ENCODE results near the gene CACNG4.

The CACNG4 gene

DNA sequence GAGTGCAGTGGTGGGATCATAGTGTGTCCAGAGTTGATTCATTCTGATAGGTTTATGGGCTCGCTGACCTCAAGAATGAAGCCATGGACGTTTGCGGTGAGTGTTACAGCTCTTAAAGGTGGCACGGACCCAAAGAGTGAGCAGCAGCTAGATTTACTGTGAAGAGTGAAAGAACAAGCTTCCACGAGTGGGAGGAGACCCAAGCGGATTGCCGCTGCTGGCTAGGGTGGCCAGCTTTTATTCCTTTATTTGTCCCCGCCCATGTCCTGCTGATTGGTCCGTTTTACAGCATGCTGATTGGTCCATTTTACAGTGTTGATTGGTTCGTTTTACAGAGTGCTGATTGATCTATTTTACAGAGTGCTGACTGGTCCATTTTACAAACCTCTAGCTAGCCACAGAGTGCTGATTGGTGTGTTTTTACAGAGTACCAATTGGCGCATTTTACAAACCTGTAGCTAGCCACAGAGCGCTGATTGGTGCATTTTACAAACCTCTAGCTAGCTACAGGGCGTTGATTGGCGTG is 17.5 kb downstream of the CACNG4 start:
- H3K9me3 ChIP-seq (ENCODE audit: insufficient read depth, low read length, severe bottlenecking) = no peaks in the 10 kb centered on the region
- H3K36me3 ChIP-seq (ENCODE audit: insufficient read depth, low read length) = no peaks in the 10 kb centered on the region
- no peaks in the 10 kb centered on the region for H4K20me1 ChIP-seq (ENCODE audit: insufficient read depth, low read length)
- H3K27ac ChIP-seq (ENCODE audit: low read length) = no peak overlapping the region
- no peaks in the 10 kb centered on the region for H3K4me1 ChIP-seq (ENCODE audit: insufficient read depth, low read length)
- no peak overlapping the region for H3K4me2 ChIP-seq (ENCODE audit: insufficient read depth, low read length)
- no peak overlapping the region for H3K9ac ChIP-seq (ENCODE audit: low read depth, low read length)
- ATAC-seq (ENCODE audit: insufficient read depth, low read depth) (no peak), DNase-seq (no peak)
- H2AFZ ChIP-seq (ENCODE audit: low read depth, low read length) = no peak overlapping the region
- TF ChIP-seq, protein P1, sequence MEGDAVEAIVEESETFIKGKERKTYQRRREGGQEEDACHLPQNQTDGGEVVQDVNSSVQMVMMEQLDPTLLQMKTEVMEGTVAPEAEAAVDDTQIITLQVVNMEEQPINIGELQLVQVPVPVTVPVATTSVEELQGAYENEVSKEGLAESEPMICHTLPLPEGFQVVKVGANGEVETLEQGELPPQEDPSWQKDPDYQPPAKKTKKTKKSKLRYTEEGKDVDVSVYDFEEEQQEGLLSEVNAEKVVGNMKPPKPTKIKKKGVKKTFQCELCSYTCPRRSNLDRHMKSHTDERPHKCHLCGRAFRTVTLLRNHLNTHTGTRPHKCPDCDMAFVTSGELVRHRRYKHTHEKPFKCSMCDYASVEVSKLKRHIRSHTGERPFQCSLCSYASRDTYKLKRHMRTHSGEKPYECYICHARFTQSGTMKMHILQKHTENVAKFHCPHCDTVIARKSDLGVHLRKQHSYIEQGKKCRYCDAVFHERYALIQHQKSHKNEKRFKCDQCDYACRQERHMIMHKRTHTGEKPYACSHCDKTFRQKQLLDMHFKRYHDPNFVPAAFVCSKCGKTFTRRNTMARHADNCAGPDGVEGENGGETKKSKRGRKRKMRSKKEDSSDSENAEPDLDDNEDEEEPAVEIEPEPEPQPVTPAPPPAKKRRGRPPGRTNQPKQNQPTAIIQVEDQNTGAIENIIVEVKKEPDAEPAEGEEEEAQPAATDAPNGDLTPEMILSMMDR (IDR thresholded peaks at IDR 0.05; ENCODE audit: borderline replicate concordance, extremely low read depth, low read length, poor library complexity, severe bottlenecking) = no peak
- no peak for TF ChIP-seq EZH2 (IDR thresholded peaks at IDR 0.05; ENCODE audit: borderline replicate concordance, low read depth, low read length, severe bottlenecking)
- H3K4me3 ChIP-seq (ENCODE audit: low read depth in 1 of 2, low read length in 2 of 2) = no peak overlapping the region
- no peaks in the 10 kb centered on the region for H3K79me2 ChIP-seq (ENCODE audit: insufficient read depth, low read length)
- H3K27me3 ChIP-seq (ENCODE audit: insufficient read depth, low read length, poor library complexity) = peaks cover 10% of the 10 kb centered on the region

DNA sequence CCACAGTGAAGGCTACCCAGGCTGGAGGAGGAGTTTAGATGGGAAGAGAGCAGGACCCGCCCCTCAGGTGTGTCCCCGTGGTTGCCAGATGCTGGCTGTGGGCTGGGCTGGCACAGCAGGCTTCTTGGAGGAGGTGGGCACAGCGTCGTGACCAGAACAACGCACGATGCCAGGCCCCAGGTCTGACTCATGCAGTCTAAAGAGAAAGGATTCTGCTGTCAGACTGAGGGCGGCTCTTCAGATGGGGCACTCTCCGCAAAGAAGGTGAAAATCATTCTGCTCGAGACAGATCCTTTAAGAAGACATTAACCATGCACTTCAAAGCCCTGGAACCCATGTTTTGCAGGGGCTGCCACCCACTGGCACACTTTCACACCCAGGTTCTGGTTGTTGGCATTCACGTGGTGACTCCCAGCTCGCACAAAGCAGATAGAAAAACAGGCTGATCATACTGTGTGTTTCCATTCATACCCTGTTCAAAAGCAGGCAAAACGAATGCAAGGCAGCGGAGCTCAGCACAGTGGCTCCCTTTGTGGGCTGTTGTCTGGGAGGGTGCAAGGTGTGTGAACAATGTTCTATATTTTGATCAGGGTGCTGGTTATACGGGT is 19.0 kb downstream of the CACNG4 start:
- no peaks in the 10 kb centered on the region for H4K20me1 ChIP-seq (ENCODE audit: insufficient read depth, low read length)
- H3K27me3 ChIP-seq (ENCODE audit: insufficient read depth, low read length, poor library complexity) = peaks cover 8% of the 10 kb centered on the region
- ATAC-seq (ENCODE audit: insufficient read depth, low read depth) (no peak), DNase-seq (no peak)
- no peak overlapping the region for H3K4me2 ChIP-seq (ENCODE audit: insufficient read depth, low read length)
- H2AFZ ChIP-seq (ENCODE audit: low read depth, low read length) = no peak overlapping the region
- H3K4me3 ChIP-seq (ENCODE audit: low read depth in 1 of 2, low read length in 2 of 2) = no peak overlapping the region
- H3K79me2 ChIP-seq (ENCODE audit: insufficient read depth, low read length) = no peaks in the 10 kb centered on the region
- no peak overlapping the region for H3K27ac ChIP-seq (ENCODE audit: low read length)
- H3K9me3 ChIP-seq (ENCODE audit: insufficient read depth, low read length, severe bottlenecking) = no peaks in the 10 kb centered on the region
- H3K9ac ChIP-seq (ENCODE audit: low read depth, low read length) = no peak overlapping the region
- no peaks in the 10 kb centered on the region for H3K36me3 ChIP-seq (ENCODE audit: insufficient read depth, low read length)
- TF ChIP-seq EZH2 (IDR thresholded peaks at IDR 0.05; ENCODE audit: borderline replicate concordance, low read depth, low read length, severe bottlenecking) = no peak
- TF ChIP-seq, protein P1 (IDR thresholded peaks at IDR 0.05; ENCODE audit: borderline replicate concordance, extremely low read depth, low read length, poor library complexity, severe bottlenecking) = no peak
- peaks cover 14% of the 10 kb centered on the region for H3K4me1 ChIP-seq (ENCODE audit: insufficient read depth, low read length)

DNA sequence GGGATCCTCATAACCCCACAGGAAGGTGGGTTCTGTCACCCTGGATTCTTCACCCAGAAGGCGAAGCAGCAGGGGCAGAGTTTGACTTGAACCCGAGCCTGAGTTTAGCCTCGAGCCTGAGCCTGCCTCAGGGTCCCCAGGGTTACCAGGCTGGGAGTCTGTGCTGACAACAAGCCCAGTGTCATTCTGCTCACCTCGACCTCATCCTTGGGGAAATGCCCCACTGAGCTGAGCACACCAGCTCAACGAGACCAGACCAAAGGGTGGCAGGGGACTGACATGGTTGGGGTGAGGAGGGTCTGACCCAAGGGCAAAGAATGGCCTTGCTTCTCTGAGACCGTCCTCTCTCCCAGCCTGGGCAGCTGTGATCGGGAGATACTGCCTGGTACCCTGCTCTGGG is 20.2 kb downstream of the CACNG4 start:
- no peak for ATAC-seq (ENCODE audit: insufficient read depth, low read depth)
- H2AFZ ChIP-seq (ENCODE audit: low read depth, low read length) = no peak overlapping the region
- H3K27ac ChIP-seq (ENCODE audit: low read length) = no peak overlapping the region
- no peak for DNase-seq
- H3K27me3 ChIP-seq (ENCODE audit: insufficient read depth, low read length, poor library complexity) = peaks cover 11% of the 10 kb centered on the region
- no peaks in the 10 kb centered on the region for H3K79me2 ChIP-seq (ENCODE audit: insufficient read depth, low read length)
- no peaks in the 10 kb centered on the region for H3K9me3 ChIP-seq (ENCODE audit: insufficient read depth, low read length, severe bottlenecking)
- H4K20me1 ChIP-seq (ENCODE audit: insufficient read depth, low read length) = no peaks in the 10 kb centered on the region
- no peak overlapping the region for H3K4me3 ChIP-seq (ENCODE audit: low read depth in 1 of 2, low read length in 2 of 2)
- peaks cover 23% of the 10 kb centered on the region for H3K4me1 ChIP-seq (ENCODE audit: insufficient read depth, low read length)
- no peak for TF ChIP-seq EZH2 (IDR thresholded peaks at IDR 0.05; ENCODE audit: borderline replicate concordance, low read depth, low read length, severe bottlenecking)
- H3K4me2 ChIP-seq (ENCODE audit: insufficient read depth, low read length) = no peak overlapping the region
- H3K9ac ChIP-seq (ENCODE audit: low read depth, low read length) = no peak overlapping the region
- H3K36me3 ChIP-seq (ENCODE audit: insufficient read depth, low read length) = no peaks in the 10 kb centered on the region

DNA sequence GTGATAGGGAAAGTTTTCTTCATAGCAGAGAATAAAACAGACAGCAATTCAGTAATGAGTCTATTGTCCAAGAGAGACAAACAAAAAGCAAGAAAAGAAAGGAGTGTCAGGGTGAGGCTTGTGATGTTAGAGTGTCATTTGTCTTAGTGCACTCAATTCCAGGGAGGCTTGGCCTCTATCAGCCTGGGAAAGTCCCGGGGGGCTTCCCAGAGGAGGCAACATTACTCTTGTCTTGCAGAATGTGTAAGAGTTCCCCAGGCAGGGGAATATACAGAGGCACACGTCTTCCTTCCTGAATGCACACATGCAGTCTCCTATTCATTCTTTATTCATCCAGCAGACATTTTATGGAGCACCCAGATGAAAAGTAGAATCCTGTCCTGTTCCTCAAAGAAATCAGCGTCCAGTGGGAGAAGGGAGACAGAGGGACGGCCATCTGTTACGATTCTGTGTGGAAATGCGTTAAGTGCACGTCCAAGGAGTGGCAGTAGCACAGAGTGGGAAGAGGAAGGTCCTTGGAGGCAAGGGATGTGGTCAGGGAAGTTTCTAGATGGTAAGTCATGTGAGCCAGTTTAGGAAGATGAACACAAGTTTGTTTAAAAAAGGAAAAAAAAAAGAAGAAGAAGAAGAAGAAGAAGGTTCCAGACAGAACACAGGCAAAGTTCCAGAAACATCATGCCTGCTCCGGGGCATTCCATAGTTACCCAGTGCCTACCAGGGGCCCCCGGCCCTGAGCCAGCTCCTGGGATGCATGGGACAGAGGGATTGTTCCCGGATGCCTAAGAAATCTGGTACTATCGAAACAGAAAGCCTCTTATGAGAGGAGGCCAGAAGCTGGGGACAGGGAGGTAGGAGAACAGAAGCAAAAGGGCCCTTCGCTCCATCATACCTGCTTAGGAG is 21.1 kb downstream of the CACNG4 start:
- H3K4me3 ChIP-seq (ENCODE audit: low read depth in 1 of 2, low read length in 2 of 2) = no peak overlapping the region
- H3K79me2 ChIP-seq (ENCODE audit: insufficient read depth, low read length) = no peaks in the 10 kb centered on the region
- H3K36me3 ChIP-seq (ENCODE audit: insufficient read depth, low read length) = no peaks in the 10 kb centered on the region
- H3K27ac ChIP-seq (ENCODE audit: low read length) = no peak overlapping the region
- no peak overlapping the region for H3K4me2 ChIP-seq (ENCODE audit: insufficient read depth, low read length)
- no peaks in the 10 kb centered on the region for H3K9me3 ChIP-seq (ENCODE audit: insufficient read depth, low read length, severe bottlenecking)
- TF ChIP-seq, protein P1 (IDR thresholded peaks at IDR 0.05; ENCODE audit: borderline replicate concordance, extremely low read depth, low read length, poor library complexity, severe bottlenecking) = no peak
- no peak for TF ChIP-seq EZH2 (IDR thresholded peaks at IDR 0.05; ENCODE audit: borderline replicate concordance, low read depth, low read length, severe bottlenecking)
- no peak overlapping the region for H2AFZ ChIP-seq (ENCODE audit: low read depth, low read length)
- no peak for DNase-seq
- no peak overlapping the region for H3K9ac ChIP-seq (ENCODE audit: low read depth, low read length)
- ATAC-seq (ENCODE audit: insufficient read depth, low read depth) = no peak
- H4K20me1 ChIP-seq (ENCODE audit: insufficient read depth, low read length) = no peaks in the 10 kb centered on the region
- H3K4me1 ChIP-seq (ENCODE audit: insufficient read depth, low read length) = peaks cover 23% of the 10 kb centered on the region
- peaks cover 13% of the 10 kb centered on the region for H3K27me3 ChIP-seq (ENCODE audit: insufficient read depth, low read length, poor library complexity)

Data from DND-41 (cell line).